ENCODE data around the gene APP.

Gene APP

DNA sequence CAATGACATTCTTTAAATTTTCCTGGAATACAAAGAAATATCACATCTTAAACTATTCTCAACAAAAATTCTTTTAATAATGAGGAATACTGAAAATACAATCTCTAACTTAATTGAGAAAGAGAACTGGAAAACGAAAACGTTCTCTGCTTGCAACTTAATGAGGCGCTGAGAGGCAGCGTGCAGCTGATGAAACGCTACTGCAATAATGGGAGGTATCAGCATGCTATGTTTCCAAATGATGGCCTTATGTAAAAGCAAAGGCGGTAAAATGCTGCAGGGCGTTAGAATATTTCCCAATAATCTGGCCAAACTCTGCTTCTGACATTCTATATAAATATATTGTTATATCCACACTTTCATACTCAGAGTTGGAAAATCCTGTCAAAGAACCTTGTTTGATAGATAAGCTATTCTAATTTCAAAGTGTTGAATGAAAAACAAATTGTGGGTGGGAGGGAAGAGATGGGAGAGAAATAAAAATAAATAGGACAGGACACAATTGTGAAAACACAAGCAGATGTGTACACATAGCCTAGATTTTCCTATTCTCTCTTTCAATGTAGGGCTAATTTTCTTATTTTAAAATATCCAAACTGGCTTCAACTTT lies 70.9 kb downstream of the APP start:
- ChIA-PET CTCF (no interaction called here), POLR2A (no interaction called here)
- H3K4me3 ChIP-seq (ENCODE audit: low read depth, low read length) = no peak overlapping the region
- no peak for DNase-seq (ENCODE audit: low read depth, low spot score)
- TF ChIP-seq, protein P1, sequence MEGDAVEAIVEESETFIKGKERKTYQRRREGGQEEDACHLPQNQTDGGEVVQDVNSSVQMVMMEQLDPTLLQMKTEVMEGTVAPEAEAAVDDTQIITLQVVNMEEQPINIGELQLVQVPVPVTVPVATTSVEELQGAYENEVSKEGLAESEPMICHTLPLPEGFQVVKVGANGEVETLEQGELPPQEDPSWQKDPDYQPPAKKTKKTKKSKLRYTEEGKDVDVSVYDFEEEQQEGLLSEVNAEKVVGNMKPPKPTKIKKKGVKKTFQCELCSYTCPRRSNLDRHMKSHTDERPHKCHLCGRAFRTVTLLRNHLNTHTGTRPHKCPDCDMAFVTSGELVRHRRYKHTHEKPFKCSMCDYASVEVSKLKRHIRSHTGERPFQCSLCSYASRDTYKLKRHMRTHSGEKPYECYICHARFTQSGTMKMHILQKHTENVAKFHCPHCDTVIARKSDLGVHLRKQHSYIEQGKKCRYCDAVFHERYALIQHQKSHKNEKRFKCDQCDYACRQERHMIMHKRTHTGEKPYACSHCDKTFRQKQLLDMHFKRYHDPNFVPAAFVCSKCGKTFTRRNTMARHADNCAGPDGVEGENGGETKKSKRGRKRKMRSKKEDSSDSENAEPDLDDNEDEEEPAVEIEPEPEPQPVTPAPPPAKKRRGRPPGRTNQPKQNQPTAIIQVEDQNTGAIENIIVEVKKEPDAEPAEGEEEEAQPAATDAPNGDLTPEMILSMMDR (IDR thresholded peaks at IDR 0.05; ENCODE audit: insufficient read depth, low read length, missing control alignments) = no peak

DNA sequence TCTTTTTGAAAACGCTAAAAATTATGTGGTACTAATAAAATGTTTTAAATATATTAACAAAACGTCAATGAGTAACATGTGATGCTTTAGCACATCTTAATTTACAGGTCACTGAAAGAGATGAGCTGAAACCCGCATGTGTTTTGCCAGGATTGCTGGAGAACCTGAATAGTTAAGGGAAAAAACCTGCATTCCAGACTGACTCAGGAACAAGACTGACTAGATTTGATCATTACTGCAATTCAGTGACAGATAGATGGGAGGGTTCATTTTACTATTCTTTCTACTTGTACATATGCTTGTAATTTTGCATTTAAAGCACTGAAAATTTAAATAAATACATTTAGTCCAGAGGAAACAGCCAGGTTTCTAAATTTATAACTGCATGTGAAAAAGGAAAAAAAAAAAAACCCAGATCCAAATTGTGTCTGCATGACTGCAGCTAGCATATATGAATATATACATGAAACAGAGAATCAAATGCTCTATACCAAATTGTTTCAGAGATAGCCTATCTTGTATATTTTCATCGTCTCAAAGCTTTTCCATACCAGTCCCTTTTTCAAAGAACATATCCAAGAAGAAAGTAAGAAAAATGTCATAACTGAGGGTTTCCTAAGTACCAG lies 71.7 kb downstream of the APP start:
- no peak for DNase-seq (ENCODE audit: low read depth, low spot score)
- ChIA-PET CTCF (no interaction called here), POLR2A (no interaction called here)
- TF ChIP-seq, protein P1 (IDR thresholded peaks at IDR 0.05; ENCODE audit: insufficient read depth, low read length, missing control alignments) = no peak
- H3K4me3 ChIP-seq (ENCODE audit: low read depth, low read length) = no peak overlapping the region

DNA sequence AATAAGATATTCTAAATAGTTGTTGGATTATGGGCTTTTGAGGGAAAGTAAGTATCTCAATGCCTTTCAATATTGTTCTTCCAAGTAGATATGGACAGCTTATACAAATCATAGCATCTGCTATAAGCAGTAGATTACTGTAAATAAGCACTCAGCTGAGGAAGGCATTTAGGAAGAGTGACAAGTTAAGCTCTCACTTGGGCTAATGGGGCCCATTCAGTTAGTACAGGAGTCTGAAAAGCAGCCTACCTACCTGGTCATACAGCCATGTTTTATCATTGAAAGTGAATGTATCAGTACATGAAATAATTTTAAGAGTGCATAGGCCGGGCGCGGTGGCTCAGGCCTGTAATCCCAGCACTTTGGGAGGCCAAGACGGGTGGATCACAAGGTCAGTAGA lies 73.1 kb downstream of the APP start:
- POLR2A ChIA-PET = no interaction called here
- TF ChIP-seq, protein P1 (IDR thresholded peaks at IDR 0.05; ENCODE audit: insufficient read depth, low read length, missing control alignments) = no peak
- no peak overlapping the region for H3K4me3 ChIP-seq (ENCODE audit: low read depth, low read length)
- no peak for DNase-seq (ENCODE audit: low read depth, low spot score)
- CTCF ChIA-PET = no interaction called here

DNA sequence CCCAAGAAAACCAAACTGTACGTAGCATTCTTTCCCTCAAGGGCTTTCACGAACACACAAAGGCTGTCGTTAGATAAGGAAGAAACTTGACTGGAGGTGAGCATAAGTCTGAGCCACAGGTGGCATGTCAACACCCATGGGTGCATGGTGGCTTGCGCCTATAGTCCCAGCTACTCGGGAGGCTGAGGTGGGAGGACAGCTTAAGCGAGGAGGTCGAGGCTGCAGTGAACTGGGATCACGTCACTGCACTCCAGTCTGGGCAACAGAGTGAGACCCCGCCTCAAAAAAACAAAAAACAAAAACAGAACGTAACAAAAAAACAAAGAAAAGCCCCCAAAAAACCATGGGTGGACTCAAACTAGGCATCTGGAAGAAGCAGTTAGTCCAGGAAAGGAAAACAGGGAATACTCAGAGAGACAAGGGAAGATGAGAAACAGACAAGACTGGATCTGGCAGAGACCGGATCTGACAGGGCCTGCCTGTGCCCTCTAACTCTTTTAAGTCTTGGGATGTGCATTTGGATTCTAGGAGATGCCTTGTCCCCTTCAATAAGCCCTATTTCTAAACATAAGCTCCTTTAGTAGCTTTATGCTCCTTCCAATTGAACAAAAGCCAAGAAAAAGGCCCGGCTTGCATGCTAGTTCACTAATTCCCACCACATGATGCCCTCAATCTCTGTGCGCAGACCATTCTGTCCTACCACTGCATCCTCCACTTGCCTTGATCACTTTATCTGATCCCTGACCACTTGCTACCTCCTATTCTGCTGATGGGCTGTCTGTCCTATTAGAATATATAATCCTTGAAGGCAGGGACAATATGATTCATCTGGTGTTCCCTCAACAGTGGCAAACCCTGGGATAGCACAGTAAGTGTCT lies 73.8 kb downstream of the APP start:
- no peak for DNase-seq (ENCODE audit: low read depth, low spot score)
- TF ChIP-seq, protein P1 (IDR thresholded peaks at IDR 0.05; ENCODE audit: insufficient read depth, low read length, missing control alignments) = no peak
- ChIA-PET POLR2A (no interaction called here), CTCF (no interaction called here)
- no peak overlapping the region for H3K4me3 ChIP-seq (ENCODE audit: low read depth, low read length)

DNA sequence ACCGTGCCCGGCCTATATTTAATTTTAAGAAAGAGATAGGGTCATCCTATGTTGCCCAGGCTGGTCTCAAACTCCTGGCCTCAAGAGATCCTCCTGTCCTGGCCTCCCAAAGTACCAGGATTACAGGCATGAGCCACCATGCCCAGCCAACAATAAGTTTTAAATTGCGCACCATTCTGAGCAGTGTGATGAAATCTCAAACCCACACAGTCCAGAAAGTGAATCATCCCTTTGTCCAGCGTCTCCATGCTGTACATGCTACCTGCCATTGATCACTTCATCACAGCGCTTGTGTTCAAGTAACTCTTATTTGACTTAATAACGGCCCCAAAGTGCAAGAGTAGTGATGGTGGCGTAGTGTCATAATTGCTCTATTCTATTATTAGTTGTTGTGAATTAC lies 75.4 kb downstream of the APP start:
- POLR2A ChIA-PET = no interaction called here
- no peak overlapping the region for H3K4me3 ChIP-seq (ENCODE audit: low read depth, low read length)
- CTCF ChIA-PET = no interaction called here
- TF ChIP-seq, protein P1 (IDR thresholded peaks at IDR 0.05; ENCODE audit: insufficient read depth, low read length, missing control alignments) = no peak
- DNase-seq (ENCODE audit: low read depth, low spot score) = no peak

DNA sequence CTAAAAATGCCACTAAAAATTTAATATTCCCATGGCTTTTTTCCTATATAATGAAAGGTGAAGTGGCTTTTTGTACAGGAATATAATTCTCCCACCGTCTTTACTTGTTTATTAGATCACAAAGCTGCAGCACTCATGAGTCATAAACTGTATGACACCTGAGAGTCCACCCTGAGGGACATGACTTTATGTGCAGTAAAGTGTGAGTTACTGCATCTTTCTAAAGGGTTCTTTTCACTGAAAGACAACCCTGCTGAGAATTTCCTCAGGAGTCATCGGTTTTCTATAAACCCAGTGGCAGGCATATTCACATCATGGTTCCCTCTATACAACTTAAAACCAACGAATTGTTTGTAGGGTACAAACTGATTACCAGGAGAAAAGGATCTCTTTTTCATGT lies 77.4 kb downstream of the APP start:
- CTCF ChIA-PET = no interaction called here
- POLR2A ChIA-PET = no interaction called here
- no peak overlapping the region for H3K4me3 ChIP-seq (ENCODE audit: low read depth, low read length)
- no peak for DNase-seq (ENCODE audit: low read depth, low spot score)
- TF ChIP-seq, protein P1 (IDR thresholded peaks at IDR 0.05; ENCODE audit: insufficient read depth, low read length, missing control alignments) = no peak
